ENCODE results near the gene RUNX2. TPM values are rescaled to one million over a fixed set of nuclear protein-coding genes. Genes with fewer than 3 reads are reported as not detected.
A peak's percentile ranks its signal among the peaks of the same experiment; 100 is the strongest.

Gene RUNX2
- total RNA-seq, 4 donors from 2014 or later = 1.00 to 8.1 (median 3.6) TPM

- Histone ChIP-seq H3K9me3 (no peaks in the 10 kb centered on the region), H3K36me3 (no peaks in the 10 kb centered on the region), H3K4me1 (peaks cover 0 to 9% (median 3%) of the 10 kb centered on the region in 4 donors), H3K27ac (peak overlapping the region in 2 of 4 donors; percentile 3 to 24), H3K27me3 (no peaks in the 10 kb centered on the region), H3K4me3 (no peak overlapping the region)
- intact Hi-C loops (cut with DNase I; ENCODE audit: low total_unique reads) = no loop called here
- no peak for DNase-seq
- TF ChIP-seq CTCF (IDR thresholded peaks at IDR 0.05) (no peak), POLR2A (IDR thresholded peaks at IDR 0.05) (no peak), POLR2AphosphoS5 (IDR thresholded peaks at IDR 0.05) (no peak), EP300 (IDR thresholded peaks at IDR 0.05; ENCODE audit: low read depth) (no peak)
- WGBS, 2 donors (ENCODE audit: low coverage in 1 of 2) = 73 to 87% methylated on average over 3 to 4 of the region's 4 CpGs
- in situ Hi-C loops (cut with MboI; ENCODE audit: low pct_ligation_motif_present in 1 of 4, low pct_unique_long_range_greater_than_20kb in 1 of 4, low sequenced_read_pairs in 3 of 4) = no loop called here
Observed at GRCh38 chr6:45454008-45454911, 126.1 kb downstream of the RUNX2 start.

GRCh38 chr6:45455408-45455807 lies 127.3 kb downstream of the RUNX2 start:
- H3K36me3 ChIP-seq = no peaks in the 10 kb centered on the region
- in situ Hi-C loops (cut with MboI; ENCODE audit: low pct_ligation_motif_present in 1 of 4, low pct_unique_long_range_greater_than_20kb in 1 of 4, low sequenced_read_pairs in 3 of 4) (no loop called here), intact Hi-C loops (cut with DNase I; ENCODE audit: low total_unique reads) (no loop called here)
- no peaks in the 10 kb centered on the region for H3K9me3 ChIP-seq
- TF ChIP-seq POLR2A (IDR thresholded peaks at IDR 0.05) (no peak), CTCF (IDR thresholded peaks at IDR 0.05) (no peak), EP300 (IDR thresholded peaks at IDR 0.05; ENCODE audit: low read depth) (no peak), POLR2AphosphoS5 (IDR thresholded peaks at IDR 0.05) (no peak)
- no peak overlapping the region for H3K27ac ChIP-seq
- 82 to 85% methylated on average over 6 of the region's 6 CpGs for WGBS, 2 donors (ENCODE audit: low coverage in 1 of 2)
- no peaks in the 10 kb centered on the region for H3K27me3 ChIP-seq
- no peak overlapping the region for H3K4me3 ChIP-seq
- DNase-seq = no peak
- peaks cover 0 to 9% (median 3%) of the 10 kb centered on the region in 4 donors for H3K4me1 ChIP-seq

- DNase-seq = no peak
- TF ChIP-seq CTCF (IDR thresholded peaks at IDR 0.05) = no peak
- TF ChIP-seq POLR2A (IDR thresholded peaks at IDR 0.05) = no peak
- no peak for TF ChIP-seq EP300 (IDR thresholded peaks at IDR 0.05; ENCODE audit: low read depth)
- TF ChIP-seq POLR2AphosphoS5 (IDR thresholded peaks at IDR 0.05) = no peak
- intact Hi-C loops (cut with DNase I; ENCODE audit: low total_unique reads) = no loop called here
- no peaks in the 10 kb centered on the region for H3K36me3 ChIP-seq
- H3K9me3 ChIP-seq = no peaks in the 10 kb centered on the region
- H3K27me3 ChIP-seq = no peaks in the 10 kb centered on the region
- in situ Hi-C loops (cut with MboI; ENCODE audit: low pct_ligation_motif_present in 1 of 4, low pct_unique_long_range_greater_than_20kb in 1 of 4, low sequenced_read_pairs in 3 of 4) = no loop called here
- H3K27ac ChIP-seq = no peak overlapping the region
- H3K4me1 ChIP-seq = peaks cover 0 to 12% (median 3%) of the 10 kb centered on the region in 4 donors
- no peak overlapping the region for H3K4me3 ChIP-seq
Observed at GRCh38 chr6:45457141-45457540, 129.0 kb downstream of the RUNX2 start.

GRCh38 chr6:45458672-45459071 lies 130.5 kb downstream of the RUNX2 start:
- no peaks in the 10 kb centered on the region for H3K9me3 ChIP-seq
- no peak for TF ChIP-seq POLR2AphosphoS5 (IDR thresholded peaks at IDR 0.05)
- TF ChIP-seq CTCF (IDR thresholded peaks at IDR 0.05) = no peak
- TF ChIP-seq POLR2A (IDR thresholded peaks at IDR 0.05) = no peak
- TF ChIP-seq EP300 (IDR thresholded peaks at IDR 0.05; ENCODE audit: low read depth) = no peak
- intact Hi-C loops (cut with DNase I; ENCODE audit: low total_unique reads) = no loop called here
- in situ Hi-C loops (cut with MboI; ENCODE audit: low pct_ligation_motif_present in 1 of 4, low pct_unique_long_range_greater_than_20kb in 1 of 4, low sequenced_read_pairs in 3 of 4) = no loop called here
- H3K36me3 ChIP-seq = no peaks in the 10 kb centered on the region
- DNase-seq = no peak
- 88 to 90% methylated on average over 2 of the region's 2 CpGs for WGBS, 2 donors (ENCODE audit: low coverage in 1 of 2)
- H3K27ac ChIP-seq = no peak overlapping the region
- no peak overlapping the region for H3K4me3 ChIP-seq
- peaks cover 0 to 11% (median 0%) of the 10 kb centered on the region in 4 donors for H3K4me1 ChIP-seq
- H3K27me3 ChIP-seq = no peaks in the 10 kb centered on the region
